Muscle layer of colon (tissue), 2 donors: ENCODE results near the gene AMIGO2.

Experiments used
- H3K27ac ChIP-seq: one replicate; pipeline ENCODE4 v1.7.0; 2013; ENCODE audit warnings: low read depth, mild to moderate bottlenecking, low read length, moderate library complexity
- H3K27me3 ChIP-seq, 2 donors: one replicate each; pipeline ENCODE4 v1.7.0; 2013; ENCODE audit warnings: low read length in 2 of 2, mild to moderate bottlenecking in 2 of 2; ENCODE audit not compliant: insufficient read depth in 2 of 2, control insufficient read depth in 1 of 2
- H3K36me3 ChIP-seq: one replicate; pipeline ENCODE4 v1.7.0; 2013; ENCODE audit warnings: mild to moderate bottlenecking, low read length; ENCODE audit not compliant: insufficient read depth
- H3K4me1 ChIP-seq: one replicate; pipeline ENCODE4 v1.7.0; 2013; ENCODE audit warnings: mild to moderate bottlenecking, low read length; ENCODE audit not compliant: insufficient read depth
- H3K4me3 ChIP-seq, 2 donors: one replicate each; pipeline ENCODE4 v1.7.0; 2013; ENCODE audit warnings: low read length in 2 of 2, low read depth in 1 of 2, mild to moderate bottlenecking in 1 of 2, moderate library complexity in 1 of 2
- H3K9ac ChIP-seq: one replicate; pipeline ENCODE4 v1.7.0; 2013; ENCODE audit warnings: low read length
- H3K9me3 ChIP-seq: one replicate; pipeline ENCODE4 v1.7.0; 2013; ENCODE audit warnings: mild to moderate bottlenecking, low read length
- donor health status: abdominal sarcoma.
- donor health status: Adenocarcinoma of cecum.

AMIGO2 gene

DNA sequence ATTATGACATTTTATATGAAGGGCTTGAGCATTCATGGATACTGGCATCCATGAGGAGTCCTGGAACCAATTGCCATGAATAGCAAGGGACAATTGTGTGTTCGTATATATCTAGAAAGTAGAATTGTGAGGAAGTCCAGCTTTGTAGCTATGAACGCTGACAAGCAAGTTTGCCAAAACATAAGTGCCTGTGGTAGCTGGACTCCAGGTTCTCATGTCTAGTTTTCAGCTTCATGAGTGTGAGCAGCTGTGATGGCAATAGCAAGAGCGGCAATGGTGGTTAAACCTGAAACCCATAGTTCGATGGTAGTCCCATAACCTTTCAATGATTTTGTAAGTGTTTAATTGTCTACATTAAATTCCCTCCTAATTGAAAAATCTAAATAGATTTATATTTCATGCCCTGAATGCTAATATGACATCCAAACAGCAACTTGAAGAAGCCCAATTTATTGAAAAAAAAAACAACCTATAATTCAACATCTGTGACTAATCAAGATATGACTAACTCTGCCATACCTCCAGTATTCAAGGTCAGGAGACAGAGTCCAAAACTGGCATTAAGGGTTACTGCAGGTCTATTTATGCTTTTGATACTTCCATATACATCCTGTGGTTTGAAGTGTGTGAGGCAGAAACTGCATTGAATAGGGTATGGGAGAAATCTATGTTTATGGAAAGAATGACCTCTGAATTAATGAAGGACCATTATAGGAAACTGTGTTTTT lies 50.6 kb downstream of the AMIGO2 start:
- Histone ChIP-seq H3K4me1 (peaks cover 16% of the 10 kb centered on the region), H3K36me3 (no peaks in the 10 kb centered on the region), H3K9me3 (no peaks in the 10 kb centered on the region), H3K9ac (no peak overlapping the region), H3K4me3 (no peak overlapping the region), H3K27me3 (no peaks in the 10 kb centered on the region), H3K27ac (no peak overlapping the region)

DNA sequence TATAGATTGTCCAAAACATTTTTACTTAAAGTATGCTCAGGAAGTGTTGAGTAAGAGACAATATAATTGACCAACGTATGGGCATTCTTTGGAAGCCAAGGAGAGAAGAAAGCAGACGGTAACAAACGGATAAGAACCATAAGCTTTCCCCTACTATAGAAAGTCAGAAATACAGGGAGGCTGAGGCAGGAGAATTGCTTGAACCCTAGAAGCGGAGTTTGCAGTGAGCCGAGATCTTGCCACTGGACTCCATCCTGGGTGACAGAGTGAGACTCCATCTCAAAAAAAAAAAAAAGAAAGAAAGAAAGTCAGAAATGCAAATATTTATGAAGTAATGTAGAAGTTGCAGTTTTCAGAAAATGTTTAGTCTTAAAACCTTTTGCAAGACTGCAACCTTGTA lies 51.6 kb downstream of the AMIGO2 start:
- Histone ChIP-seq H3K4me1 (peaks cover 6% of the 10 kb centered on the region), H3K27ac (no peak overlapping the region), H3K9ac (no peak overlapping the region)

More for the DNA sequence above, 51.6 kb downstream of the AMIGO2 start:
- Histone ChIP-seq H3K4me3 (no peak overlapping the region), H3K9me3 (no peaks in the 10 kb centered on the region), H3K36me3 (no peaks in the 10 kb centered on the region), H3K27me3 (no peaks in the 10 kb centered on the region)
